Measurements from ENCODE around the gene KATNB1.
"Not testable (repeated sequence)": the region's sequence is repeated elsewhere in the genome, so short reads cannot be mapped to it uniquely, and the experiment has no call there.

Gene KATNB1

GRCh38 chr16:57791893-57792461, 56.4 kb downstream of the KATNB1 start:
- DNase-seq (ENCODE audit: low read depth in 2 of 2), result no peak

- no peak for DNase-seq (ENCODE audit: low read depth in 2 of 2)
Measured at GRCh38 chr16:57794849-57795430, 59.4 kb downstream of the KATNB1 start.

- DNase-seq (ENCODE audit: low read depth in 2 of 2), result peak in 1 of 2 donors; percentile 5
Measured at GRCh38 chr16:57795431-57795878, 59.9 kb downstream of the KATNB1 start.

GRCh38 chr16:57796014-57796413, 60.4 kb downstream of the KATNB1 start:
- DNase-seq (ENCODE audit: low read depth in 2 of 2), result not testable (repeated sequence)

- DNase-seq (ENCODE audit: low read depth in 2 of 2), result no peak
Measured at GRCh38 chr16:57797216-57797525, 61.6 kb downstream of the KATNB1 start.

GRCh38 chr16:57797526-57798266, 62.1 kb downstream of the KATNB1 start:
- no peak for DNase-seq (ENCODE audit: low read depth in 2 of 2)

GRCh38 chr16:57798267-57798810, 62.8 kb downstream of the KATNB1 start:
- no peak for DNase-seq (ENCODE audit: low read depth in 2 of 2)

GRCh38 chr16:57798953-57799599, 63.5 kb downstream of the KATNB1 start:
- DNase-seq (ENCODE audit: low read depth in 2 of 2), result no peak

GRCh38 chr16:57799600-57800199, 64.1 kb downstream of the KATNB1 start:
- DNase-seq (ENCODE audit: low read depth in 2 of 2), result no peak

GRCh38 chr16:57800200-57801097, 64.9 kb downstream of the KATNB1 start:
- no peak for DNase-seq (ENCODE audit: low read depth in 2 of 2)

GRCh38 chr16:57801098-57801808, 65.7 kb downstream of the KATNB1 start:
- DNase-seq (ENCODE audit: low read depth in 2 of 2), result no peak

- DNase-seq (ENCODE audit: low read depth in 2 of 2), result no peak
Measured at GRCh38 chr16:57801809-57802340, 66.3 kb downstream of the KATNB1 start.

GRCh38 chr16:57802341-57803133, 67.0 kb downstream of the KATNB1 start, which contains the start of gene KIFC3:
Gene KIFC3, minus strand, starts transcription at chr16:57802491. Its CDS starts 4,248 bp downstream, at chr16:57798243.
- peak; percentile 61 to 69 for DNase-seq (ENCODE audit: low read depth in 2 of 2)

GRCh38 chr16:57803134-57803990, 67.8 kb downstream of the KATNB1 start:
- no peak for DNase-seq (ENCODE audit: low read depth in 2 of 2)

- DNase-seq (ENCODE audit: low read depth in 2 of 2), result no peak
Measured at GRCh38 chr16:57804111-57804837, 68.7 kb downstream of the KATNB1 start.

- no peak for DNase-seq (ENCODE audit: low read depth in 2 of 2)
Measured at GRCh38 chr16:57805176-57805575, 69.6 kb downstream of the KATNB1 start.

Measured in activated CD8-positive, alpha-beta memory T cell treated with anti-CD3 and anti-CD28 coated beads for 4 hours (primary cell).